Breast epithelium (tissue), 4 donors: Measurements from ENCODE around the gene RTP3. TPM values are rescaled to one million over a fixed set of nuclear protein-coding genes. Genes with fewer than 3 reads are reported as not detected.

Source experiments
- DNase-seq, 2 donors: peaks; one replicate each; pipeline ENCODE4 v3.0.0-alpha.2; 2019; ENCODE audit warnings: low spot score in 2 of 2
- H3K27ac ChIP-seq, 2 donors: fragments of 200-600 bp; sonication (generic) in 1 of 2; one replicate each; pipeline ENCODE4 v1.5.1; 2016 to 2019; ENCODE audit warnings: mild to moderate bottlenecking in 1 of 2
- H3K27me3 ChIP-seq, 2 donors: fragments of 200-600 bp; sonication (generic) in 1 of 2; one replicate each; pipeline versions ENCODE4 v1.5.1 to v1.6.0; 2017 to 2019; ENCODE audit warnings: control low read depth in 1 of 2, mild to moderate bottlenecking in 1 of 2
- H3K36me3 ChIP-seq: fragments of 200-600 bp; one replicate; pipeline ENCODE4 v1.5.1; 2019
- H3K4me1 ChIP-seq, 2 donors: fragments of 200-600 bp; sonication (generic); one replicate each; pipeline ENCODE4 v1.5.1; 2016 to 2019; ENCODE audit warnings: control low read depth in 1 of 2
- H3K4me3 ChIP-seq, 3 donors: fragments of 200-600 bp; sonication (generic); 1 replicate in 2 of 3; 2 replicates in 1 of 3; pipeline ENCODE4 v1.5.1; 2016 to 2019; ENCODE audit warnings: mild to moderate bottlenecking in 3 of 3, moderate library complexity in 2 of 3
- H3K9me3 ChIP-seq, 2 donors: fragments of 200-600 bp; sonication (generic) in 1 of 2; one replicate each; pipeline ENCODE4 v1.5.1; 2016 to 2019; ENCODE audit warnings: control low read depth in 1 of 2
- CTCF ChIP-seq, 3 donors: fragments of 450-650 bp; IDR thresholded peaks; one replicate each; pipeline ENCODE4 v1.5.1; 2016 to 2017; ENCODE audit warnings: antibody characterized with exemption in 3 of 3, mild to moderate bottlenecking in 3 of 3, moderate library complexity in 3 of 3
- POLR2A ChIP-seq: fragments of 450-650 bp; IDR thresholded peaks from one replicate; pipeline ENCODE4 v1.6.1; 2016; ENCODE audit warnings: antibody characterized with exemption, mild to moderate bottlenecking, moderate library complexity
- POLR2AphosphoS5 ChIP-seq, 3 donors: sonication (generic); formaldehyde crosslinking; IDR thresholded peaks; one replicate each; pipeline ENCODE4 v1.6.1; 2017; ENCODE audit warnings: antibody characterized with exemption in 3 of 3
- intact Hi-C: fragments of 100-400 bp; cut with DNase I; formaldehyde crosslinking; loops from one replicate; pipeline ENCODE4 v1.15.1; 2023; ENCODE audit warnings: low total_unique reads
- total RNA-seq, 3 donors: library from RNA; depleted of rRNA; stranded (reverse); fragments of >200 nt; gene quantifications; one replicate each; pipeline ENCODE4 v1.1.0, GENCODE V29; 2016

Gene RTP3
- total RNA-seq, 3 donors from 2014 or later: not detected

DNA sequence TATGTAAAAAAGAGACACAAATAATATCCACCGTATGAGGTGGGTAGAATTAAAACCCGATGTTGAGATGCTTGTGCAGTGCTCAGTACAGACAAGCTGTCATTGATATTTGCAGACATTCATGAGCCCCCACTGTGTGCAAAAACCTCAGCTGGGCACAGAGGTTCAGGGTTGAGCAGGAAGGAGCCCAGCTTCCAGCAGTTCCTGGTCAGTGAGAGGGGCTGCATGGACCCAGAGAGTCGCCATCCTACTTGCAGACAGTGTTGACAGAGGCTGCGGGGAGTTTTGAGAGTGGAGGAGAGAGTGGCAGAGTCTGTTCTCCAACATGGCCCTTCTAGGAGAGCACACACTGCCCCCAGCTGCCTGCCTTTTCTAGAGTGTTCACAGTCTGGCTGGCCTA lies 26.9 kb upstream of the RTP3 start:
- H3K4me1 ChIP-seq: no peaks in the 10 kb centered on the region
- DNase-seq: no peak
- no peak overlapping the region for H3K4me3 ChIP-seq
- no peaks in the 10 kb centered on the region for H3K27me3 ChIP-seq
- H3K9me3 ChIP-seq: no peaks in the 10 kb centered on the region
- intact Hi-C loops: no loop called here
- TF ChIP-seq POLR2AphosphoS5 (IDR thresholded peaks at IDR 0.05) (no peak), POLR2A (no peak), CTCF (IDR thresholded peaks at IDR 0.05) (no peak)
- peak overlapping the region in 1 of 2 donors; percentile 32 for H3K27ac ChIP-seq
- H3K36me3 ChIP-seq: no peaks in the 10 kb centered on the region

DNA sequence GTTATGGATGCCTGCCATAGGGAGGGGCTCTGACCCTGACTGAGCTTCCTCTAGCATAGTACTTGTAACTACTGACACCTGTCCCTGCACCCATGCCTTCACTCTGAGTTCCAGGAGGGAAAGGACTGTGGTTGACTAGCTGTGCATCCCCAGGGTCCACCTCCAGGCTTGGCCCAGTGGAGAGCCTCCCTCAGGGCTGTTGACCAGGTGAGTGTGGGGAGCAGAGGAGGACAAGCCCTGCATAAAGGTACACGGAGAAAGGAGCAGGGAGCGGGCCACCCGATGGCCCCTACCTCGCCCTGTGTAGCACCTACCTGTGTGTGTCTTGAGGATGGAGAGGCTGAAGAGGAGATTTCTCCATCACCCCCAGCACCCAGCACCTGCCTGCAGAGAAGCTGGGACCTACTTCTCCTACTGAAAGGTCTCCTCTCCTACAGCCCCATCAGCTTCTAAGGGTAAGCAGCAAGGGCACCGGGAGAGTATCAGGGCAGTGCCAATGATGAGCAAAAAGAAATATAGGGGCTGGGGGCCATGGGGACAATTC lies 26.3 kb upstream of the RTP3 start:
- no peak overlapping the region for H3K27ac ChIP-seq
- no peak overlapping the region for H3K4me3 ChIP-seq
- DNase-seq: no peak
- H3K27me3 ChIP-seq: no peaks in the 10 kb centered on the region
- H3K4me1 ChIP-seq: no peaks in the 10 kb centered on the region
- intact Hi-C loops: no loop called here
- H3K9me3 ChIP-seq: no peaks in the 10 kb centered on the region
- no peaks in the 10 kb centered on the region for H3K36me3 ChIP-seq
- no peak for TF ChIP-seq POLR2AphosphoS5 (IDR thresholded peaks at IDR 0.05)
- TF ChIP-seq POLR2A: no peak
- TF ChIP-seq CTCF (IDR thresholded peaks at IDR 0.05): no peak

DNA sequence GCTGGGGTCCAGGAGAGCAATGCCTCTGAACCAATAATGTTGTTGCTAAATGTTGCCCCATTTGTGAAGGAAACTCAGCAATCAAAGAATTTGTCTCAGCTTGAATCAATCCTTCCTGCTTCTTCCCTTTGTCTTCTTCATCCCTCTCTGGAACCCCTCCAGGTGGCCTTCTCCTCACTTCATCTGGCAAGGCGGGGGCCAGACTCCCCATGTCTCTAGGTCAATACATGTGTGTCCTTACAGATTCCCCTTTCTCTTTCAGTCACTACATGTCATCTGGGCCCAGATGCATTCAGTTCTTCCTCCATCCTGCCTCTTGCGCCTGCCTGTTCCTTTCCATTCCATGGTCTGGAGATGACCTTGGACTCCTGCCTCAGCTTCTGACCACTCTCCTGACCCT lies 25.0 kb upstream of the RTP3 start:
- no peaks in the 10 kb centered on the region for H3K9me3 ChIP-seq
- peak in 1 of 2 donors; percentile 9 for DNase-seq
- no peaks in the 10 kb centered on the region for H3K27me3 ChIP-seq
- H3K4me3 ChIP-seq: no peak overlapping the region
- no peak overlapping the region for H3K27ac ChIP-seq
- intact Hi-C loops: no loop called here
- TF ChIP-seq POLR2A (no peak), POLR2AphosphoS5 (IDR thresholded peaks at IDR 0.05) (no peak), CTCF (IDR thresholded peaks at IDR 0.05) (no peak)
- H3K36me3 ChIP-seq: no peaks in the 10 kb centered on the region
- H3K4me1 ChIP-seq: no peaks in the 10 kb centered on the region

- Histone ChIP-seq H3K36me3 (no peaks in the 10 kb centered on the region), H3K27me3 (no peaks in the 10 kb centered on the region), H3K9me3 (no peaks in the 10 kb centered on the region), H3K4me1 (no peaks in the 10 kb centered on the region), H3K4me3 (no peak overlapping the region), H3K27ac (no peak overlapping the region)
- DNase-seq: no peak
- intact Hi-C loops: no loop called here
- TF ChIP-seq POLR2A (no peak), CTCF (IDR thresholded peaks at IDR 0.05) (no peak), POLR2AphosphoS5 (IDR thresholded peaks at IDR 0.05) (no peak)
Measured at GRCh38 chr3:46477145-46477544, 20.6 kb upstream of the RTP3 start.

GRCh38 chr3:46477756-46478155 lies 20.0 kb upstream of the RTP3 start:
- no peak overlapping the region for H3K4me3 ChIP-seq

More at GRCh38 chr3:46477756-46478155, 20.0 kb upstream of the RTP3 start:
- H3K4me1 ChIP-seq: no peaks in the 10 kb centered on the region
- DNase-seq: peak in 1 of 2 donors; percentile 27
- no peaks in the 10 kb centered on the region for H3K9me3 ChIP-seq
- intact Hi-C loops: no loop called here
- no peaks in the 10 kb centered on the region for H3K36me3 ChIP-seq
- no peak for TF ChIP-seq CTCF (IDR thresholded peaks at IDR 0.05)
- no peak for TF ChIP-seq POLR2AphosphoS5 (IDR thresholded peaks at IDR 0.05)
- TF ChIP-seq POLR2A: no peak
- H3K27me3 ChIP-seq: no peaks in the 10 kb centered on the region
- no peak overlapping the region for H3K27ac ChIP-seq
